GM19324 (cell line): ENCODE results near the gene CLCA2.
A peak's percentile ranks its signal among the peaks of the same experiment; 100 is the strongest.

ENCODE experiments used
- ATAC-seq: cut with Tn5 transposase; IDR thresholded peaks from one replicate; pipeline ENCODE4 v1.9.1; 2021; ENCODE audit warnings: mild to moderate bottlenecking, moderate library complexity; ENCODE audit not compliant: unreplicated experiment, low FRiP score

Gene CLCA2

GRCh38 chr1:86423873-86424272, at the start of gene CLCA2:
CLCA2 (plus strand) TSS chr1:86424171; CDS start chr1:86424248, 77 bp downstream.
- no peak for ATAC-seq

DNA sequence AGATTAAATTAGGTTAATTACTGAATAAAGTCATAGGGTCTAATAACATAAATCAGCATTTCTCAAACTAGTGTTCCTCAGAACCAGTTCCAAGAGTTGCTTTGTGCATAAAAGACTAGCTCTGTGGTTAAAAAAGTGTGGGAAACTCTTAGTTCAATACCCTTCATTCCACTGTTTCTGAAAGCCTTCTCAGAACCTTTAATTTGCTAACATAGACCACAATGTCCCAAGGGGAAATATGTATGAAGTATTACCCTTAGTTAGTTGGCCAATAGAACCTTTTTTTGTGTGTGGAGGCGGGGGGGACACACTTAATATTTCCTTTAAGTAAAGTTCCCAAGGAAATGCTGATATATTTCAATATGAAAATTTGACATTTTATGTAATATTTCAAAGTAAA, 48.3 kb upstream of the CLCA2 start:
- no peak for ATAC-seq

GRCh38 chr1:86377341-86377740, 46.6 kb upstream of the CLCA2 start:
- no peak for ATAC-seq

DNA sequence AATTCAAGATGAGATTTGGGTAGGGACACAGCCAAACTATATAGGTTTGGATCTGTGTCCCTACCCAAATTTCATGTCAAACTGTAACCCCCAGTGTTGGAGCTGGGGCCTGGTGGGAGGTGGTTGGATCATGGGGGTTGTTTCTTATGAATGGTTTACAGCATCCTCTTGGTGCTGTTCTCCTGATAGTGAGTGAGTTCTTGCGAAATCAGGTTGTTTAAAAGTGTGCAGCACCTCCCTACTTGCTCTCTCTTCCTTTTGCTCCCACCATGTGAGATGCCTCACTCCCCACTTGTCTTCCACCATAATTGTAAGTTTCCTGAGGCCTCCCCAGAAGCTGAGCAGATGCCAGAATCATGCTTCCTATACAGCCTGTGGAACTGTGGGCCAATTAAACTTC, 45.2 kb upstream of the CLCA2 start:
- ATAC-seq = no peak

GRCh38 chr1:86380257-86380861, 43.6 kb upstream of the CLCA2 start:
- peak; percentile 61 for ATAC-seq

GRCh38 chr1:86381223-86381622, 42.7 kb upstream of the CLCA2 start:
- no peak for ATAC-seq

GRCh38 chr1:86382878-86383277, 41.1 kb upstream of the CLCA2 start:
- no peak for ATAC-seq

DNA sequence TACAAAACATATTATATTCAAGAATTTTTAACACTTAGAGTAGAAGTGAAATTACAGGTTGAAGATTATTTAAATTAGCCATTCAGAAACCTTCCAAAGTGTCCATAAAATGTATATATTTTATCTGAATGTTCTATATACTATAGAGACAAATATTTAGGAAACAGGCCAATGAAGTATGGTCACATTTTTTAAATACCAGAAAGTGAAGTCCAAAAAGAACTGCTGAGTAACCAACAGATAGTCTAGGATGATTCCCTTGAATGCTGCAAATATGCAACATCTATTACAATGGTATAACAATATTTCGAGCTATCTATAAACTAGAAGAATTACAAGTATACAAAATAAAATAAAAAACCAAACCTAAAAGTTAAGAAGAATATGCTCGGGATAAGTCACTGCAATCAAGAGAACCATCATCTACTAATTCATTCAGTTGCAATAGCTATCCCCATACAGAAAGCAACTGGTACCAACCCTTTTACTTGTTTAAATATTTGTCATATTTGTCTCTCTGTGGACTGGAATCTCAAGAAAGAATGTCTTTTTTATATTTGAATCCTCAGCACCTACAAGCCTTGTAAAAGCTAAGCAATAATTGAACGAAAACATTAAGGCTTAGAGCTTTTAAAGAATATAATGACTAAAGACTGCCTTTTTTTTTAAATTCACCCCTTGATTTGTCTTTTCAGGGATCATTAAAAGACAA, 35.9 kb upstream of the CLCA2 start:
- ATAC-seq = no peak

- ATAC-seq = no peak
Observed at GRCh38 chr1:86388777-86389176, 35.2 kb upstream of the CLCA2 start.

DNA sequence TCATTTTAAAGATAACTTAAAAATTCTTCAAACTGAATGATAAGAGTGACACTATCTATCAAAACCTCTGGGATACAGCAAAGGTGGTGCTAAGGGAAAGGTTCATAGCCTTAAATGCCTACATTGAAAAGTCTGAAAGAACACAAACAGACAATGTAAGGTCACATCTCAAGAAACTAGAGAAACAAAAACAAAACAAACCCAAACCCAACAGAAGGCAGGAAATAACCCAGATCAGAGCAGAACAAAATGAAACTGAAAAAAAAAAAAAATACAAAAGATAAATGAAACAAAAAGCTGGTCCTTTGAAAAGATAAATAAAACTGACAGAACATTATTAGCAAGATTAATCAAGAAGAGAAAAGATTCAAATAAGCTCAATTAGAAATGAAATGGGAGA, 34.7 kb upstream of the CLCA2 start:
- ATAC-seq = peak; percentile 82

DNA sequence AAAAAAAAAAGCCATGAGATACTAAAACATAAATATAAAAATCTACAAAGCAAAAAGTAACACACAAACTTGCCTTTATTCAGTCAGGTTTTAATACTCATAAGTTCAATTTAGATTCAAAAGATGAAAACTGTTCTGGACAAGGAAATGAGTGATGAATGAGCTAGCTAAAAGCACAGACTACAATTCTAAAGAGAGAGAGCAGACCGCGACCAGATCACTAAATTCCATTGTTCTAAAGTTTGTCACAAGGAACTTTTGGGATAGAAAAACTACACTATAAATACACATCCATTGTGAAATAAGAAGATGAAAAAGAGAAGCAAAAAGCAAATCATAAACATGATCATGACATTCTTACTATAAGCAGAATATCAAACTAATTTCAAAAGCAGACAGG, 29.6 kb upstream of the CLCA2 start:
- ATAC-seq = no peak

GRCh38 chr1:86395751-86396497, 28.0 kb upstream of the CLCA2 start, which contains the start of gene ODF2L:
ODF2L (minus strand) TSS chr1:86396323; CDS start chr1:86387027, 9,296 bp downstream.
- ATAC-seq = peak; percentile 100

- peak; percentile 24 for ATAC-seq
Observed at GRCh38 chr1:86396498-86396890, 27.5 kb upstream of the CLCA2 start.

- no peak for ATAC-seq
Observed at GRCh38 chr1:86409416-86410021, 14.5 kb upstream of the CLCA2 start.

GRCh38 chr1:86410879-86411278, 13.1 kb upstream of the CLCA2 start:
- ATAC-seq = no peak

- no peak for ATAC-seq
Observed at GRCh38 chr1:86416343-86416742, 7.6 kb upstream of the CLCA2 start.

GRCh38 chr1:86419277-86419903, 4.6 kb upstream of the CLCA2 start:
- ATAC-seq = peak; percentile 67

DNA sequence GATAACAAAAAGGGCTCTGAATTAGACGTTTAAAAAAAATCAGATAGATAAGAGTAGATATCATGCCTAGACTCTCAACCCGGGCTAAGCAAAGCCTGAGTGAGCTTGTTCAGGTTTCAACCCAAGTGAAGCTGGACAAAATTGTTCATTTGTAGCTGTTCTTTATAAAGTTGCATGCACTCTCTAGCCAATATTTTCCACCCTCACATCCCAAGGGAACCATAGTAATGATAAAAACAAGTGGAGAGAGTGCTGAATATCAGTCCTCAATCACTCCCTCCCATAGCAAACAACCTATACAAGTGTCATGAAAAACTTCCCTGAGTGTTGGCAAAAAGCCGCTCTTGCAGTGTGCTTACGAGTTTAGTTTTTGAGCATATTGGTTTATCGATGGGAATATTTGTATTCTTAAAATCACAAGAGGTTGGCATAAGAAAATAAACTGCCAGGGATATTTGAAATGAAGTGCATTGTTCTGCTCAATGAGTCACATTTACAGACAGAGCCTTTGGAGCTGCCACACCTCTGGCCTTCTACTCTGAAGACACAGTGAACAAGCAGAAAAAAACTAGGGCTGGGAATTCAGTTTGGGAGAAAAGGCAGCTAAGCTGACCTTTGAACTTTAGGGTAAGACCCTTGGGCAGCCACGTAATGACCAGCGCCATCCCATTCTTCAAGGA, 2.2 kb upstream of the CLCA2 start:
- ATAC-seq = no peak

DNA sequence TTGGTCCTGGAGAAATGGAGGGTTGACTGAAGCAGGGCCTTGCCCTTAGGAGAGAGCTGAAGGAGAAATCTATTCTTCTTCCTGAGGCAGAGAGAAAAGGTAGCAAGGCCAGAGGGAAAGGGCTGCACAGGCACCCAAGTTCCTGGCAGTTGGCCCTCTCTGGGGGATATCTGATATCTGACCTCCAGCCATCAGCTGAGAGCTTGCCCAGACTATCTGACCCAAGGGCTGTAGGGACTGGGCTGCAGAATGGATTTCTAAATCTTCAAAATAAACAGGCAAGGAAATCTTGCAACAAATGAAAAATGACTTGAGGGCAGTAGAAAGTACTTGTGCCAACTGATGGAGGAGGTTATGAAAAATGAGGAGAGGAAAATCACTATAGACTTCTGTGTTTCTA, 498 bp upstream of the CLCA2 start:
- ATAC-seq = no peak

DNA sequence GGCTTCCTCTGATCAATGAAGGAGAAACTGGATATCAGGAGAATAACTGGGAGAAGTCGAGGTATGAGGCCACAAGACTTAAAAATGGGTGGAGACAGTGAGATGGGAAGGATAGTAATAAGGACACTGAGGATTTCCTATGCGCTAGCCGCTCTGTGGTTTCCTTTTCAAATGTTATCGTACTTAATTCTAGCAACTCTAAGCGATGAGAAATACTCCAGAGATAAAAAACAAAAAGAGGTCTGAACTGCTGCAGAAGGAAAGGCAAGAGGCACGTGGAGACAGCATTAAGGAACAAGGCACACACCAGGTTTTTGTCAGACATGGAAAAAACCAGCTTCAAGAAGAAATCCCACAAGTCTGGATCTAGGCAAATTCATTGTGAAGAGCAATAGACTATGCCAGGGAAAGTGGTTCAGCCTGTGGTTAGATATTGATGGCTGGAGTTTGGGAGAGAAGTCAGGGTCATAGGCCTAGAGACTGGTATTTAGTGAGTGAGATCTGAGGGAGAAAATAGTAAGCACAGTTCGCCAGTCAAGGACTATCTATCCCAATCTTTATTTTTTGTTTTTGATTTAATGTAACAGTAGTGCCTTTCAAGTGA, 5.3 kb downstream of the CLCA2 start:
- no peak for ATAC-seq
